GM21619 (cell line): ENCODE measurements around the gene PRDM9.
"Not testable (repeated sequence)": the region's sequence is repeated elsewhere in the genome, so short reads cannot be mapped to it uniquely, and the experiment has no call there.

Experiments
- ATAC-seq: cut with Tn5 transposase; IDR thresholded peaks from one replicate; pipeline ENCODE4 v1.9.1; 2021; ENCODE audit not compliant: unreplicated experiment

Gene PRDM9

GRCh38 chr5:23507278-23507685 is at the start of gene PRDM9:
PRDM9 (plus strand) TSS chr5:23507609; CDS start chr5:23509034, 1,425 bp downstream.
- ATAC-seq, result no peak

GRCh38 chr5:23457780-23458179 is 49.6 kb upstream of the PRDM9 start:
- ATAC-seq, result no peak

GRCh38 chr5:23459214-23459613 is 48.2 kb upstream of the PRDM9 start:
- ATAC-seq, result no peak

- no peak for ATAC-seq
These were observed 45.8 kb upstream of the PRDM9 start for GRCh38 chr5:23461576-23461975.

GRCh38 chr5:23466401-23466912 is 41.0 kb upstream of the PRDM9 start:
- no peak for ATAC-seq

- ATAC-seq, result no peak
These were observed 38.8 kb upstream of the PRDM9 start for GRCh38 chr5:23468658-23469057.

- ATAC-seq, result no peak
These were observed 33.5 kb upstream of the PRDM9 start for GRCh38 chr5:23473915-23474314.

GRCh38 chr5:23474315-23474714 is 33.1 kb upstream of the PRDM9 start:
- no peak for ATAC-seq

GRCh38 chr5:23476580-23476979 is 30.8 kb upstream of the PRDM9 start:
- no peak for ATAC-seq

- ATAC-seq, result no peak
These were observed 24.8 kb upstream of the PRDM9 start for GRCh38 chr5:23482642-23483041.

GRCh38 chr5:23483090-23483489 is 24.3 kb upstream of the PRDM9 start:
- no peak for ATAC-seq

GRCh38 chr5:23484096-23484495 is 23.3 kb upstream of the PRDM9 start:
- no peak for ATAC-seq

GRCh38 chr5:23486227-23486626 is 21.2 kb upstream of the PRDM9 start:
- not testable (repeated sequence) for ATAC-seq

- ATAC-seq, result no peak
These were observed 16.4 kb upstream of the PRDM9 start for GRCh38 chr5:23490993-23491392.

- no peak for ATAC-seq
These were observed 12.9 kb upstream of the PRDM9 start for GRCh38 chr5:23494558-23494957.

- no peak for ATAC-seq
These were observed 10.8 kb upstream of the PRDM9 start for GRCh38 chr5:23496576-23496975.

- ATAC-seq, result no peak
These were observed 826 bp upstream of the PRDM9 start for GRCh38 chr5:23506329-23507236.

- ATAC-seq, result not testable (repeated sequence)
These were observed 3.0 kb downstream of the PRDM9 start for GRCh38 chr5:23510434-23510833.

GRCh38 chr5:23522553-23522952 is 15.1 kb downstream of the PRDM9 start:
- ATAC-seq, result no peak

GRCh38 chr5:23523031-23523430 is 15.6 kb downstream of the PRDM9 start:
- no peak for ATAC-seq

- no peak for ATAC-seq
These were observed 16.6 kb downstream of the PRDM9 start for GRCh38 chr5:23523998-23524397.

GRCh38 chr5:23525751-23526150 is 18.3 kb downstream of the PRDM9 start:
- ATAC-seq, result no peak

- not testable (repeated sequence) for ATAC-seq
These were observed 19.2 kb downstream of the PRDM9 start for GRCh38 chr5:23526616-23527015.
